Endothelial cell of umbilical vein (primary cell): ENCODE measurements around the gene ATXN2.

Experiments
- CTCF ChIP-seq, 2 donors: IDR thresholded peaks; 1 replicate in 1 of 2; 2 replicates in 1 of 2; pipeline ENCODE4 v1.5.1; 2011; ENCODE audit warnings: low read length in 2 of 2, mild to moderate bottlenecking in 2 of 2, moderate library complexity in 2 of 2, control low read depth in 1 of 2, inconsistent platforms in 1 of 2, low read depth in 1 of 2; ENCODE audit not compliant: insufficient read depth in 1 of 2; ENCODE audit errors: extremely low read depth in 1 of 2
- EZH2 ChIP-seq: IDR thresholded peaks from 2 replicates; pipeline ENCODE4 v1.6.1; 2012; ENCODE audit warnings: borderline replicate concordance, low read depth, mild to moderate bottlenecking, moderate library complexity, low read length, inconsistent platforms; ENCODE audit not compliant: severe bottlenecking
- POLR2A ChIP-seq: IDR thresholded peaks from 2 replicates; pipeline ENCODE4 v1.6.1; 2012; ENCODE audit warnings: low read depth, mild to moderate bottlenecking, control low read depth, low read length

- TF ChIP-seq CTCF (IDR thresholded peaks at IDR 0.05; ENCODE audit: extremely low read depth in 1 of 2, insufficient read depth in 1 of 2, low read depth in 1 of 2, low read length in 2 of 2) (no peak), POLR2A (peak; percentile 56), EZH2 (no peak)
These were observed 192.4 kb downstream of the ATXN2 start for GRCh38 chr12:111406474-111407376.
